Upper lobe of left lung (tissue), 4 donors: Measurements from ENCODE around the gene ATP6V1B1.

Experiments
- EP300 ChIP-seq, 4 donors: sonication (generic); formaldehyde crosslinking; IDR thresholded peaks; one replicate each; pipeline ENCODE4 v1.5.1; 2017; ENCODE audit warnings: antibody characterized with exemption in 4 of 4, control low read depth in 2 of 4
- POLR2A ChIP-seq, 4 donors: fragments of 450-650 bp; IDR thresholded peaks; one replicate each; pipeline ENCODE4 v1.5.1; 2016 to 2017; ENCODE audit warnings: antibody characterized with exemption in 4 of 4, mild to moderate bottlenecking in 2 of 4
- POLR2AphosphoS5 ChIP-seq, 2 donors: sonication (generic); formaldehyde crosslinking; IDR thresholded peaks; one replicate each; pipeline ENCODE4 v1.5.1; 2017; ENCODE audit warnings: antibody characterized with exemption in 2 of 2
- TF ChIP-seq, protein P1 (sequence below), 6 experiments: fragments of 450-650 bp in 4 of 6; fragments of 200-600 bp in 2 of 6; sonication (generic) in 2 of 6; IDR thresholded peaks; one replicate each; pipeline ENCODE4 v1.5.1; 2016 to 2019; ENCODE audit warnings: antibody characterized with exemption in 6 of 6

DNA sequence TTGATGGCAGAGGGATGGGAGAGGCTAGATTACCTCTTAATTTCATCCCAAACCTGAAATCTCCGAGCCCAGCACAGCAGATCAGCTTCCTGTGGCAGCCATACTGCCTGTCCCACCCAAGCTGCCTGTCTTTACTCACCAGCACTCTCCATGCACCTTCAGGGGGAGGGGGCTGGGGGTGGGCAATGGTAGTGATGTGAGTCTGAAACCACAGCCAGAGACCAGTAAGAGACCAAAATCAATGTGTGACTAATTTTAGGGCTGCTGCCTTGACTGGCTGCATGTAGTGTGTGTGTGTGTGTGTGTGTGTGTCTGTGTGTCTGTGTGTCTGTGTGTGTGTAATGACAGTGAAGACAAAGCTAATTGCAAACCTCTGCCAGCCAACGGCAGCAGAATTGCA, 70.6 kb downstream of the ATP6V1B1 start:
- TF ChIP-seq, protein P1, sequence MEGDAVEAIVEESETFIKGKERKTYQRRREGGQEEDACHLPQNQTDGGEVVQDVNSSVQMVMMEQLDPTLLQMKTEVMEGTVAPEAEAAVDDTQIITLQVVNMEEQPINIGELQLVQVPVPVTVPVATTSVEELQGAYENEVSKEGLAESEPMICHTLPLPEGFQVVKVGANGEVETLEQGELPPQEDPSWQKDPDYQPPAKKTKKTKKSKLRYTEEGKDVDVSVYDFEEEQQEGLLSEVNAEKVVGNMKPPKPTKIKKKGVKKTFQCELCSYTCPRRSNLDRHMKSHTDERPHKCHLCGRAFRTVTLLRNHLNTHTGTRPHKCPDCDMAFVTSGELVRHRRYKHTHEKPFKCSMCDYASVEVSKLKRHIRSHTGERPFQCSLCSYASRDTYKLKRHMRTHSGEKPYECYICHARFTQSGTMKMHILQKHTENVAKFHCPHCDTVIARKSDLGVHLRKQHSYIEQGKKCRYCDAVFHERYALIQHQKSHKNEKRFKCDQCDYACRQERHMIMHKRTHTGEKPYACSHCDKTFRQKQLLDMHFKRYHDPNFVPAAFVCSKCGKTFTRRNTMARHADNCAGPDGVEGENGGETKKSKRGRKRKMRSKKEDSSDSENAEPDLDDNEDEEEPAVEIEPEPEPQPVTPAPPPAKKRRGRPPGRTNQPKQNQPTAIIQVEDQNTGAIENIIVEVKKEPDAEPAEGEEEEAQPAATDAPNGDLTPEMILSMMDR (IDR thresholded peaks at IDR 0.05): no peak
- TF ChIP-seq EP300 (IDR thresholded peaks at IDR 0.05) (no peak), POLR2AphosphoS5 (IDR thresholded peaks at IDR 0.05) (no peak), POLR2A (IDR thresholded peaks at IDR 0.05) (no peak)
